ENCODE data around the gene CAMK2G. TPM values are rescaled to one million over a fixed set of nuclear protein-coding genes. Genes with fewer than 3 reads are reported as not detected.
"Not testable (repeated sequence)": the region's sequence is repeated elsewhere in the genome, so short reads cannot be mapped to it uniquely, and the experiment has no call there.

Gene CAMK2G
- total and polyA plus RNA-seq, 7 donors: 14.4 to 221 (median 153) TPM

- Histone ChIP-seq H3K9me3 (no peaks in the 10 kb centered on the region), H3K27me3 (no peaks in the 10 kb centered on the region), H3K36me3 (no peaks in the 10 kb centered on the region), H3K27ac (no peak overlapping the region), H3K4me1 (peaks cover 0 to 34% (median 32%) of the 10 kb centered on the region in 4 donors), H3K4me3 (no peak overlapping the region)
- TF ChIP-seq EP300 (IDR thresholded peaks at IDR 0.05) (no peak), CTCF (IDR thresholded peaks at IDR 0.05) (no peak), POLR2A (IDR thresholded peaks at IDR 0.05) (no peak)
- DNase-seq: no peak
- intact Hi-C loops (cut with DNase I): no loop called here
- WGBS, 2 donors: 93% methylated on average over 5 of the region's 5 CpGs
Measured at GRCh38 chr10:73890261-73890660, 15.9 kb upstream of the CAMK2G start.

GRCh38 chr10:73889416-73889815 is 15.1 kb upstream of the CAMK2G start:
- not testable (repeated sequence) for DNase-seq, H3K4me3 ChIP-seq, H3K9me3 ChIP-seq, H3K27me3 ChIP-seq, H3K36me3 ChIP-seq
- H3K27ac ChIP-seq: peak overlapping the region in 3 of 4 donors; percentile 84 to 91 (median 86)
- H3K4me1 ChIP-seq: peaks cover 0 to 34% (median 32%) of the 10 kb centered on the region in 4 donors
- intact Hi-C loops (cut with DNase I): loop anchor here (5.0 kb wide), 2 partner anchors 108 to 348 kb away; partner anchors contain the start of gene VCL
- 91 to 93% methylated on average over 3 of the region's 3 CpGs for WGBS, 2 donors

GRCh38 chr10:73889014-73889413 is 14.7 kb upstream of the CAMK2G start:
- TF ChIP-seq CTCF (IDR thresholded peaks at IDR 0.05): no peak
- TF ChIP-seq POLR2AphosphoS5 (IDR thresholded peaks at IDR 0.05): no peak
- no peak for TF ChIP-seq POLR2A (IDR thresholded peaks at IDR 0.05)
- TF ChIP-seq EP300 (IDR thresholded peaks at IDR 0.05): no peak

GRCh38 chr10:73888514-73888913 is 14.2 kb upstream of the CAMK2G start:
- Histone ChIP-seq H3K4me1 (peaks cover 0 to 34% (median 32%) of the 10 kb centered on the region in 4 donors), H3K36me3 (no peaks in the 10 kb centered on the region), H3K27me3 (no peaks in the 10 kb centered on the region), H3K27ac (peak overlapping the region; percentile 84 to 91 (median 86)), H3K4me3 (no peak overlapping the region), H3K9me3 (no peaks in the 10 kb centered on the region)
- intact Hi-C loops (cut with DNase I): loop anchor here (5.0 kb wide), 2 partner anchors 109 to 349 kb away; partner anchors contain the start of gene VCL
- no peak for DNase-seq
- no peak for TF ChIP-seq POLR2AphosphoS5 (IDR thresholded peaks at IDR 0.05)
- WGBS, 2 donors: 56 to 82% methylated on average over 5 of the region's 5 CpGs

More at GRCh38 chr10:73889014-73889413, 14.7 kb upstream of the CAMK2G start:
- Histone ChIP-seq H3K4me1 (peaks cover 0 to 34% (median 32%) of the 10 kb centered on the region in 4 donors), H3K9me3 (no peaks in the 10 kb centered on the region), H3K27ac (peak overlapping the region; percentile 84 to 91 (median 86)), H3K36me3 (no peaks in the 10 kb centered on the region), H3K4me3 (no peak overlapping the region), H3K27me3 (no peaks in the 10 kb centered on the region)
- intact Hi-C loops (cut with DNase I): loop anchor here (5.0 kb wide), 2 partner anchors 108 to 348 kb away; partner anchors contain the start of gene VCL
- DNase-seq: peak; percentile 77
- WGBS, 2 donors: 55 to 64% methylated on average over 7 of the region's 7 CpGs

- Histone ChIP-seq H3K36me3 (no peaks in the 10 kb centered on the region), H3K27ac (peak overlapping the region; percentile 84 to 91 (median 86)), H3K4me3 (no peak overlapping the region), H3K27me3 (no peaks in the 10 kb centered on the region), H3K9me3 (no peaks in the 10 kb centered on the region), H3K4me1 (peaks cover 0 to 34% (median 32%) of the 10 kb centered on the region in 4 donors)
- peak; percentile 91 for DNase-seq
- WGBS, 2 donors: 51 to 64% methylated on average over 12 of the region's 12 CpGs
- peak in 1 of 4 experiments; percentile 12 for TF ChIP-seq CTCF (IDR thresholded peaks at IDR 0.05)
- TF ChIP-seq POLR2AphosphoS5 (IDR thresholded peaks at IDR 0.05): peak in 2 of 4 donors; percentile 45 to 61
- no peak for TF ChIP-seq POLR2A (IDR thresholded peaks at IDR 0.05)
- TF ChIP-seq EP300 (IDR thresholded peaks at IDR 0.05): no peak
- intact Hi-C loops (cut with DNase I): loop anchor here (5.0 kb wide), 2 partner anchors 110 to 350 kb away; partner anchors contain the start of gene VCL
Measured at GRCh38 chr10:73887294-73888039, 13.1 kb upstream of the CAMK2G start.
